ENCODE data around the gene ATP6V0A4.
"Not testable (repeated sequence)": the region's sequence is repeated elsewhere in the genome, so short reads cannot be mapped to it uniquely, and the experiment has no call there.

ATP6V0A4 gene

DNA sequence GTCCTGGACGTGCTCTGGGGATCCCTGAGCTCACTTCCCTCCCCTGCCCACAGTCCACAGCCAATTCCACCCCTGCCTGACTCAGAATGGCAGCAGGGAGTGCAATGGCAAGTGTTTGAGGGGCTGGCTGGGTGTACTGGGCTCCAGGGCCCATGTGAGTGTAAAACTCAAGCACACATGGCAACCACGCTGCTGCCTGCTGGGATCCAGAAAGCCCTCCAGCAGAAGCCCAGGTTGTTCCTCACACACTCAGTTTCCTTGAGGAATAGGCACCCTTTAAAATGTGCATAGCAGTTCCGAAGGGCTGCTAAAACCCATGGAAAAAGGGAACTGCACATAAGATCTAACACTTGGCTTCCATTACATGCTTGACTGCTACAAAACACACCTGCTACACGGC, 11.3 kb upstream of the ATP6V0A4 start:
- Histone ChIP-seq H3K4me1 (no peaks in the 10 kb centered on the region), H3K9ac (no peak overlapping the region), H4K20me1 (no peaks in the 10 kb centered on the region), H3K4me3 (no peak overlapping the region), H3K9me3 (0 out of 2 replicates have a peak, but pooled peaks cover 7% of the 10 kb centered on the region), H3K27ac (no peak overlapping the region), H3K4me2 (no peak overlapping the region), H3K36me3 (no peaks in the 10 kb centered on the region), H3K27me3 (no peaks in the 10 kb centered on the region)
- TF ChIP-seq Cebpa-rat (IDR thresholded peaks at IDR 0.05): no peak

DNA sequence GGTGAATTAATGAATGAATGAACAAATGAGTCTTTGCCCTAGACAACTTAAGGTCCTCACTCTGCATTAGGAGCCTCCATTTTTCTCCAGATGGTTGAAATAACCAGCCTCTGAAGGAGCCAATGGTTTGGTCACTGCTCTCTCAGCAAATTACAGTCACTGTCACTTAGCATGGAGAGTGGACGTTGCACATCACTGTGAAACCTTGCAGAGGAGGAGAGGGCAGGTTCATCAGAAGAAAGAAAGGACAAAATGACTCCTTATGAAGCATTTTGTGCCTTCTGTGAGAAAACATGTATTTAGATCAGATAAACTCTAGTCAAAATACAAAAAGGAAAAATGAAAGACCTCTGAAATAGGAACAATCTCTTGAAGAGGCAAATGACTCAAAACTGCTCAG, 6.6 kb upstream of the ATP6V0A4 start:
- Histone ChIP-seq H3K4me3 (no peak overlapping the region), H3K36me3 (no peaks in the 10 kb centered on the region), H4K20me1 (no peaks in the 10 kb centered on the region), H3K4me2 (no peak overlapping the region), H3K4me1 (no peaks in the 10 kb centered on the region), H3K9me3 (0 out of 2 replicates have a peak, but pooled peaks cover 7% of the 10 kb centered on the region), H3K9ac (no peak overlapping the region), H3K27me3 (no peaks in the 10 kb centered on the region), H3K27ac (no peak overlapping the region)
- TF ChIP-seq Cebpa-rat (IDR thresholded peaks at IDR 0.05): no peak

- no peak overlapping the region for H3K4me3 ChIP-seq
- no peak overlapping the region for H3K4me2 ChIP-seq
- H3K9ac ChIP-seq: no peak overlapping the region
- H4K20me1 ChIP-seq: no peaks in the 10 kb centered on the region
- no peaks in the 10 kb centered on the region for H3K36me3 ChIP-seq
- no peak for TF ChIP-seq Cebpa-rat (IDR thresholded peaks at IDR 0.05)
- 0 out of 2 replicates have a peak, but pooled peaks cover 5% of the 10 kb centered on the region for H3K9me3 ChIP-seq
- H3K27ac ChIP-seq: no peak overlapping the region
- H3K4me1 ChIP-seq: no peaks in the 10 kb centered on the region
- H3K27me3 ChIP-seq: no peaks in the 10 kb centered on the region
Observed at GRCh38 chr7:138802706-138803105, 4.7 kb upstream of the ATP6V0A4 start.

GRCh38 chr7:138801256-138801655, 3.3 kb upstream of the ATP6V0A4 start:
- Histone ChIP-seq H3K36me3 (no peaks in the 10 kb centered on the region), H3K9me3 (no peaks in the 10 kb centered on the region), H3K4me1 (no peaks in the 10 kb centered on the region), H3K4me2 (no peak overlapping the region), H3K27me3 (no peaks in the 10 kb centered on the region), H3K4me3 (no peak overlapping the region), H4K20me1 (no peaks in the 10 kb centered on the region), H3K9ac (no peak overlapping the region), H3K27ac (no peak overlapping the region)
- TF ChIP-seq Cebpa-rat (IDR thresholded peaks at IDR 0.05): no peak

DNA sequence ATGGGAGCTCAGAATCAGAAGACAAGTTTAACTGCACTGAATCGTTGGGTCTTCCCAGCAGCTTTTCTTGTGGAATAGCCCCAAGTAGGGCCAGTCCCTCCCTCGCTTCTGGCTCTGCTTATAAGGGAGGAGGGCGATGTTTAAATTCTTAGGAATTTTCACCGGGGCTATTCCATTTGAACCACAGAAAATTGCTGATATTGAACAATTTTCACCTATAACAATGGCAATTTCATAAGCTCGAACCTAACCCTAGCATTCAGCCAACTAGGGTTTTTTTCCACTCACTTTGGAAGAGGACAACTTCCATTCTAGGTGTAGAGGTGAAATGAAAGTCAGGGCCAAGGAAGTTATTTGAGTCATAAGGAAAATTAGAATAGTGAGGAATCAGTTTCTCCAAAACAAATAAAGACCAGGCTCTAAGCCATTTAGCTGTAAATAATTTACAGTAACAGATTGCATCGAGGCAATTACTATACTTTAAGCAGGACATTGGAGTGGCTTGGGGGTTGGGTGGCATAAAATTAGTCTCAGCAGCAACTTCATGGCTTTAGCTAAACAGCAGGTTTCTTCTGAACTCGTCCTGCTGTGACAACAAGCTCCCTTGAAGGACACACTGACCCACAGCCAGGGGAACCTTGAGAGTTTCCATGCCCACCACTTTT, 1.5 kb upstream of the ATP6V0A4 start:
- no peaks in the 10 kb centered on the region for H3K36me3 ChIP-seq

DNA sequence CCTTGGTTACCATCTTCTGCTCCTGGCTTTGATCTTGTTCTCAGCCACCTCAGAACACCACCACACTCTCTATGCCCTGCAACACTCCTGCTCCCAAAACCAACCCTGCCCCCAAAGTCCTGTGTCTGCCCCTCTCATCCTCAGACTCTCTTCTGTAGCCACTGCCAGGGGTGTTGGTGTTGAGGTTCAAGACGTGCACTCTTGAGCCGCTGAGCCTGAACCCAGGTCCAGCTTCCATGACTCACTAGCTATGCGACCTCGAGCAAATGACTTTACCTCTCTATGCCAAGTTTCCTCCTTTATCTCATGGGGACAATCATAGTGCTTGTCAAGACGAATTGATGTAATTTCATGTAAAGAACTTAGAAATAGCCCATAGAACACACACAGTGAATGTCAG, 840 bp upstream of the ATP6V0A4 start:
- Histone ChIP-seq H3K36me3 (no peaks in the 10 kb centered on the region), H3K9me3 (no peaks in the 10 kb centered on the region), H3K27me3 (no peaks in the 10 kb centered on the region), H3K27ac (no peak overlapping the region), H3K4me1 (no peaks in the 10 kb centered on the region), H4K20me1 (no peaks in the 10 kb centered on the region), H3K4me3 (no peak overlapping the region), H3K9ac (no peak overlapping the region), H3K4me2 (no peak overlapping the region)
- no peak for TF ChIP-seq Cebpa-rat (IDR thresholded peaks at IDR 0.05)

More for the DNA sequence above, 1.5 kb upstream of the ATP6V0A4 start:
- Histone ChIP-seq H3K4me2 (no peak overlapping the region), H3K4me3 (no peak overlapping the region), H3K27me3 (no peaks in the 10 kb centered on the region), H3K27ac (no peak overlapping the region), H3K9me3 (no peaks in the 10 kb centered on the region), H3K9ac (no peak overlapping the region), H4K20me1 (no peaks in the 10 kb centered on the region), H3K4me1 (no peaks in the 10 kb centered on the region)
- no peak for TF ChIP-seq Cebpa-rat (IDR thresholded peaks at IDR 0.05)

DNA sequence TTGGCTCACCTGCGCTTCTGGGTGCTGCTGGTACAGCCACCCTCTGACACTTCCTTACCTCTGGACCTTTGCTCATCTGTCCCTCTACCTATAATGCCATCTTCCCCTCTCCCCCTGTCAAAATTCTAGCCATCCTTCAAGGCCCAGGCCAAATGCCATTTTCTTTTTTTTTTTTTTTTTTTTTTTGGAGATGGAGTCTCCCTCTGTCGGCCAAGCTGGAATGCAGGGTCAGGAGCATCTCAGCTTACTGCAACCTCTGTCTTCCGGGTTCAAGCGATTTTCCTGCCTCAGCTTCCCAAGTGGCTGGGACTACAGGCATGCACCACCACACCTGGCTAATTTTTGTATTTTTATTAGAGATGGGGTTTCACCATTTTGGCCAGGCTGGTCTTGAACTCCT, 950 bp downstream of the ATP6V0A4 start:
- H3K4me2 ChIP-seq: not testable (repeated sequence)

GRCh38 chr7:138796038-138796615, 1.9 kb downstream of the ATP6V0A4 start:
- Histone ChIP-seq H4K20me1 (no peaks in the 10 kb centered on the region), H3K9me3 (no peaks in the 10 kb centered on the region), H3K4me2 (no peak overlapping the region), H3K36me3 (no peaks in the 10 kb centered on the region), H3K4me3 (no peak overlapping the region), H3K4me1 (no peaks in the 10 kb centered on the region), H3K27ac (no peak overlapping the region), H3K27me3 (no peaks in the 10 kb centered on the region), H3K9ac (no peak overlapping the region)
- no peak for TF ChIP-seq Cebpa-rat (IDR thresholded peaks at IDR 0.05)

More for the DNA sequence above, 950 bp downstream of the ATP6V0A4 start:
- H3K4me3 ChIP-seq, H3K4me1 ChIP-seq, H3K27ac ChIP-seq, H4K20me1 ChIP-seq, H3K9me3 ChIP-seq, H3K9ac ChIP-seq, H3K27me3 ChIP-seq, H3K36me3 ChIP-seq: not testable (repeated sequence)

- Histone ChIP-seq H3K4me2 (no peak overlapping the region), H3K36me3 (no peaks in the 10 kb centered on the region), H3K9me3 (peaks cover 15% of the 10 kb centered on the region), H4K20me1 (no peaks in the 10 kb centered on the region), H3K27ac (no peak overlapping the region), H3K9ac (no peak overlapping the region), H3K4me1 (no peaks in the 10 kb centered on the region), H3K27me3 (no peaks in the 10 kb centered on the region), H3K4me3 (no peak overlapping the region)
- TF ChIP-seq Cebpa-rat (IDR thresholded peaks at IDR 0.05): no peak
Observed at GRCh38 chr7:138785587-138786437, 12.2 kb downstream of the ATP6V0A4 start.

GRCh38 chr7:138784692-138785091, 13.3 kb downstream of the ATP6V0A4 start:
- Histone ChIP-seq H3K27me3 (no peaks in the 10 kb centered on the region), H3K4me3 (no peak overlapping the region), H3K4me2 (no peak overlapping the region), H3K27ac (no peak overlapping the region), H4K20me1 (no peaks in the 10 kb centered on the region), H3K4me1 (no peaks in the 10 kb centered on the region), H3K36me3 (no peaks in the 10 kb centered on the region), H3K9me3 (peaks cover 15% of the 10 kb centered on the region), H3K9ac (no peak overlapping the region)
- no peak for TF ChIP-seq Cebpa-rat (IDR thresholded peaks at IDR 0.05)

Data from BLaER1 (cell line).